Activated CD8-positive, alpha-beta T cell treated with anti-CD3 and anti-CD28 coated beads for 36 hours (primary cell): ENCODE measurements around the gene PLA1A. TPM values are rescaled to one million over a fixed set of nuclear protein-coding genes. Genes with fewer than 3 reads are reported as not detected.

Experiments used
- ATAC-seq: fragments of 200-7000 bp; cut with Tn5 transposase; one replicate; pipeline ENCODE4 v1.10.0; 2021; ENCODE audit warnings: mild to moderate bottlenecking, moderate library complexity
- CTCF ChIA-PET: fragments of 350-600 bp; sonication (Branson Sonifier 250); formaldehyde crosslinking; loops from one replicate; lab custom pipeline; 2021; ENCODE audit warnings: antibody characterized with exemption; lab: Charles Lee
- POLR2A ChIA-PET: fragments of 350-600 bp; sonication (Branson Sonifier 250); formaldehyde crosslinking; loops from one replicate; lab custom pipeline; 2021; ENCODE audit warnings: antibody characterized with exemption; lab: Charles Lee
- DNase-seq: peaks from one replicate; pipeline ENCODE4 v3.0.0-alpha.2; 2020
- H3K27ac Mint-ChIP-seq: one replicate; pipeline ENCODE4 v1.8.0; 2021; ENCODE audit warnings: mild to moderate bottlenecking, mixed read lengths
- H3K27me3 Mint-ChIP-seq: one replicate; pipeline ENCODE4 v1.8.0; 2021; ENCODE audit warnings: mixed read lengths
- H3K36me3 Mint-ChIP-seq: one replicate; pipeline ENCODE4 v1.8.0; 2021; ENCODE audit warnings: low read depth, mixed read lengths
- H3K4me1 Mint-ChIP-seq: one replicate; pipeline ENCODE4 v1.8.0; 2021; ENCODE audit warnings: low read depth, mixed read lengths
- H3K4me3 Mint-ChIP-seq: one replicate; pipeline ENCODE4 v1.8.0; 2021; ENCODE audit warnings: mild to moderate bottlenecking, moderate library complexity, mixed read lengths
- H3K9me3 Mint-ChIP-seq: one replicate; pipeline ENCODE4 v1.8.0; 2021; ENCODE audit warnings: mixed read lengths
- CTCF ChIP-seq: fragments of 200-600 bp; IDR thresholded peaks from one replicate; pipeline ENCODE4 v1.8.0; 2022; ENCODE audit warnings: antibody characterized with exemption, mild to moderate bottlenecking
- intact Hi-C: fragments of 100-400 bp; cut with micrococcal nuclease; formaldehyde crosslinking; loops from one replicate; pipeline ENCODE4 v1.10.0; 2022
- total RNA-seq, 2 experiments: library from RNA; stranded (reverse); gene quantifications; one replicate each; pipeline ENCODE4 v1.2.3, GENCODE V29; 2021

Gene PLA1A
- total RNA-seq, 2 experiments from 2014 or later = not detected

GRCh38 chr3:119571688-119572087 is 26.0 kb upstream of the PLA1A start:
- no peaks in the 10 kb centered on the region for H3K4me1 Mint-ChIP-seq
- POLR2A ChIA-PET = interaction anchor here (0.6 kb wide), 1 partner anchor 9 kb away, joined by 3 read pairs; no protein-coding TSS in a partner anchor
- H3K27me3 Mint-ChIP-seq = peaks cover 14% of the 10 kb centered on the region
- no peak overlapping the region for H3K4me3 Mint-ChIP-seq
- no peak for DNase-seq
- ATAC-seq = no peak
- CTCF ChIA-PET = no interaction called here
- no peak overlapping the region for H3K27ac Mint-ChIP-seq
- H3K9me3 Mint-ChIP-seq = no peaks in the 10 kb centered on the region
- H3K36me3 Mint-ChIP-seq = no peaks in the 10 kb centered on the region
- TF ChIP-seq CTCF = no peak
- intact Hi-C loops = no loop called here

- DNase-seq (no peak), ATAC-seq (no peak)
- no peak for TF ChIP-seq CTCF
- intact Hi-C loops = no loop called here
- Mint-ChIP-seq H3K4me3 (no peak overlapping the region), H3K9me3 (no peaks in the 10 kb centered on the region), H3K27ac (no peak overlapping the region), H3K27me3 (peaks cover 16% of the 10 kb centered on the region), H3K36me3 (no peaks in the 10 kb centered on the region), H3K4me1 (peaks cover 9% of the 10 kb centered on the region)
- ChIA-PET POLR2A (no interaction called here), CTCF (no interaction called here)
Observed at GRCh38 chr3:119575507-119575906, 22.2 kb upstream of the PLA1A start.

GRCh38 chr3:119579366-119580066 is 18.2 kb upstream of the PLA1A start, which contains the start of gene ADPRH:
Gene ADPRH (plus strand): TSS chr3:119579492. CDS start chr3:119582170, 2,678 bp downstream.
- H3K4me1 Mint-ChIP-seq = peaks cover 20% of the 10 kb centered on the region
- ATAC-seq (peak; percentile 79), DNase-seq (peak; percentile 74)
- TF ChIP-seq CTCF = no peak
- ChIA-PET POLR2A (interaction anchor here (0.5 to 1.2 kb wide), 4 partner anchors 8 to 98 kb away, joined by 3 to 4 read pairs (median 3); partner anchors contain the start of gene COX17), CTCF (interaction anchor here (0.9 to 3.3 kb wide), 3 partner anchors 12 to 102 kb away, joined by 3 to 12 read pairs (median 3); partner anchors contain the start of gene CD80)
- H3K27me3 Mint-ChIP-seq = peaks cover 17% of the 10 kb centered on the region
- intact Hi-C loops = no loop called here
- no peaks in the 10 kb centered on the region for H3K36me3 Mint-ChIP-seq
- H3K9me3 Mint-ChIP-seq = no peaks in the 10 kb centered on the region
- H3K4me3 Mint-ChIP-seq = peak within 1 kb of the TSS; percentile 86
- peak within 1 kb of the TSS; percentile 86 for H3K27ac Mint-ChIP-seq

- ChIA-PET CTCF (interaction anchor here (1.3 to 3.3 kb wide), 2 partner anchors 11 to 22 kb away, joined by 3 to 12 read pairs; partner anchors contain the start of gene CD80), POLR2A (interaction anchor here (1.0 to 1.2 kb wide), 5 partner anchors 9 to 97 kb away, joined by 3 to 4 read pairs (median 3); partner anchors contain the start of genes COX17 and TIMMDC1)
- H3K27ac Mint-ChIP-seq = peak overlapping the region; percentile 86
- peaks cover 17% of the 10 kb centered on the region for H3K27me3 Mint-ChIP-seq
- intact Hi-C loops = no loop called here
- no peaks in the 10 kb centered on the region for H3K36me3 Mint-ChIP-seq
- H3K4me1 Mint-ChIP-seq = peaks cover 20% of the 10 kb centered on the region
- TF ChIP-seq CTCF = no peak
- ATAC-seq (peak; percentile 41), DNase-seq (peak; percentile 32)
- H3K9me3 Mint-ChIP-seq = no peaks in the 10 kb centered on the region
- H3K4me3 Mint-ChIP-seq = peak overlapping the region; percentile 86
Observed at GRCh38 chr3:119580067-119580760, 17.5 kb upstream of the PLA1A start.
